Glomerular endothelial cell (primary cell): ENCODE data around the gene WBP4. TPM values are rescaled to one million over a fixed set of nuclear protein-coding genes. Genes with fewer than 3 reads are reported as not detected.
"Not testable (repeated sequence)": the region's sequence is repeated elsewhere in the genome, so short reads cannot be mapped to it uniquely, and the experiment has no call there.

ENCODE experiments used
- DNase-seq: peaks from one replicate; pipeline ENCODE4 v3.0.0-alpha.2; 2011; ENCODE audit warnings: low read depth, low spot score; ENCODE audit errors: extremely low read depth
- total RNA-seq: library from RNA; depleted of rRNA; stranded (reverse); fragments of >200 nt; gene quantifications from 2 replicates; pipeline ENCODE4 v1.2.3, GENCODE V29; 2015

Gene WBP4
- total RNA-seq, 1 donor from 2014 or later = 8.8 TPM

- DNase-seq = no peak
Measured at GRCh38 chr13:41077475-41077874, 16.2 kb downstream of the WBP4 start.

DNA sequence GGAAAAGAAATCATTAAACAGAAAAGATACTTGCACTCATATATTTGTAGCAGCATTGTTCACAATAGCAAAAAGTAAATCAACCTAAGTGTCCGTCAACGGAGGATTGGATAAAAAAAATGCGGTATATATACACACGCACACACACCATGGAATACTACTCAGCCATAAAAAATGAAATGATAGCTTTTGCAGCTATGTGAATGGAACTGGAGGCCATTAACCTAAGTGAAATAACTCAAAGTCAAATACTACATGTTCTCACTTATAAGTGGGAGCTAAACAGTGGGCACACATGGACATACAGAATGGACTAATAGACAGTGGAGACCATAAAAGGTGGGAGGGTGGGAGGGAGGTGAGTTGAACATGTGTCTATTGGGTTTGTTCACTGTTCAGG, 18.4 kb downstream of the WBP4 start:
- no peak for DNase-seq

DNA sequence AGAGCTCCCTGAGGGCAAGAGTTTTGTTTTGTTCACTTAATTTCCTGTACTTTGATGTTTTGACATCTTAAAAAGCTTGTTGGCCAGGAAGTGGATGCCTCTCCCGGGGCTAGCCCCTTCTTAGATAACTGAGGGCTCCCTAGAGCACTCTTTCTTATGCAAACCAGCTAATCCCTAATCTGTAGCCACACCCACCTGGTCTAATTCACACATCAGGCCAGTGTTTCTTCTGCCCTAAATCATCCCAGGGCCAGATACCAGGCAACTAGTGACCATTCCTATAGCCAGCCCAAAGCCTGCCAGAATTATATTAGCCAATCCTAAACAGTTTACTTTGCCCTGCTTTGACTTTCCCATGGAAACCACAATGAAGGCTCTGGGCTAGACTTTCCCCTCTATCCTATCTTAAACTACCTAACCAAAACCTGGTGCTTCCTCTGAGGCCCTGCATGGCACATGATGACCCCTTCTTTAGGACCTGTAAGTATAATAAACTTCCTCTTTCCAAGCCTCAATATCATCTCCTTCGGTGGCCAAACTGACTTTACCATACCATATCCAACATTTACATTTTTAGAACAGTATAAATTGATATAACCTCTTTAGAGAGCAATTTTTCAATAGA, 24.8 kb downstream of the WBP4 start:
- no peak for DNase-seq

- not testable (repeated sequence) for DNase-seq
Measured at GRCh38 chr13:41095681-41096080, 34.4 kb downstream of the WBP4 start.

- DNase-seq = no peak
Measured at GRCh38 chr13:41098761-41099160, 37.5 kb downstream of the WBP4 start.

- no peak for DNase-seq
Measured at GRCh38 chr13:41099986-41100385, 38.7 kb downstream of the WBP4 start.

- DNase-seq = no peak
Measured at GRCh38 chr13:41107104-41107571, 45.8 kb downstream of the WBP4 start.

DNA sequence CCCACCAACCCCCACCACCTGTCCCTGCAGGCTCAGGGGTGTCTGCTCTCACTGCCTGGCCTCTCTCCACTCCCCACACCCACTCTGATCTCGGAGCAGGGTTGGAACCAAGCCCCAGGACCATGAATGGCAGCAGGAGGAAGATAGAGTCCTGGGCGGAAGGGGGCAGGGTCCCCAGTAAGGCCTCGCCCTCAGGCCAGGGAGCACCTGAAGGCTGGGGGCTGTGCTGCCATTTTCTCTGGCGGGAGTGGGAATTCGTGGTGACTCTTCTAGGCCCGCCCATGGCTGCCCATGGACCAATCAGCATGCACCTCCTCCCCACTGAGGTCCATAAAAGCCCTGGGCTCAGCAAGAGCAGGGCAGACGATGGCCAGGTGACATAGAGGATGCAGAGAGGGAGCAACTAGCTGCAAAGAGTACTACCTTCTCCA, 46.3 kb downstream of the WBP4 start:
- no peak for DNase-seq

DNA sequence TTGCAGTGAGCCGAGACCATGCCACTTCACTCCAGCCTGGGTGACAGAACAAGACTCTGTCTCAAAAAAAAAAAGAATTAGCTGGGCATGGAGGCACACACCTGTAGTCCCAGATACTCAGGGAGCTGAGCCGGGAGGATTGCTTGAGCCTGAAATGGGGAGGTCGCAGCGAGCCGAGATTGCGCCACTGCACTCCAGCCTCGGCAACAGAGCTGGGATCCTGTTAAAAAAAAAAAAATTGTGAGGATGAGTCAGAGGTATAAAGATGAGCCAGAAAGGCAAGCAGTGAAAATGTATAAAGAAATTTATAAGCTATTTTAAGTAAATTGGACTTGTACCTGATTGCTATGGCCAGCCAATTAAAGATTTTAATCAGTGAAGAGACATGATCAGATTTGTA, 50.1 kb downstream of the WBP4 start:
- DNase-seq = no peak

GRCh38 chr13:41117869-41118268, 56.6 kb downstream of the WBP4 start:
- no peak for DNase-seq

DNA sequence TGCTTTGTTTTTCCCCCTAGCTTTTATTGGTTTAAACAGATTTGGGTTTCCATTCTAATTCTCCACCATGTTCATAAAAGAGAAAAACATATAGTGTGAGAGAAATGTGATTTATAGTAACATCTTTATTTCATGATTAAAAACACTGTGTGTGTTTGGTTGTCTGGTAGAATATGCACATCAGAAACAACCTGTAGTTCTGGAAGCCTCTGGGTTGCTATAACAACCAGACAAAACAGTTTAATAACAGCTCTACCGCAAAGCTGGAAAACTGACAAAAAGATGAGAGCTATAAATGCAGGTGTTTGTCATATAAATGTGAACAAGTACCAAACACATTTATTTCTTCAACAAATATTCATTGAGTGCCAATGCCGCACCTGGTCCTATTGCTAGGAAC, 61.5 kb downstream of the WBP4 start:
- DNase-seq = no peak

- no peak for DNase-seq
Measured at GRCh38 chr13:41127701-41128100, 66.4 kb downstream of the WBP4 start.

DNA sequence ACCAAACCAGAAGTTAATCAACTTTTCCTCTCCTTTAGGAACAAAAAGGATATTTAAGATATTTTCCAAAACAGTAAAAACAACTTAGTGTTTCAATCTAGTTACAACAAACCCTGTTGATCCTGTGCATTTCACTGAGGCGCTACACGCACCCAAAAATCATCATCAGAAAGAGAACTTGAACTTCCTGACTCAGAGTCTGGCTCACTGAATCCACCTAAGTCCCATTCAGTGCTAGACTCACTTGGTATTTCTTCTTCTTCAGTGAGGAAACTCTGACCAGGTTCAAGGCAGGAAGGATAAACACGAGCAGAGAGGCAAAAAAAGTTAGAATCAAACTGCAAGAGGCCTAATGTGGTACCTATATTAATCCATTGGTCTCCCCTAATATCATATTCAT, 69.0 kb downstream of the WBP4 start:
- no peak for DNase-seq

GRCh38 chr13:41131189-41131588, 69.9 kb downstream of the WBP4 start:
- not testable (repeated sequence) for DNase-seq

- not testable (repeated sequence) for DNase-seq
Measured at GRCh38 chr13:41131660-41132511, 70.6 kb downstream of the WBP4 start.

- DNase-seq = peak; percentile 95
Measured at GRCh38 chr13:41132512-41133152, 71.3 kb downstream of the WBP4 start, which contains the start of gene KBTBD6. KBTBD6 (minus strand) TSS chr13:41132802; CDS start chr13:41132511, 291 bp downstream.

Other genes with a start within 250 kb of the WBP4 start
- 63.6 and 65.6 TPM in 2 replicates for gene ELF1, start 42.2 kb upstream of the WBP4 start, total RNA-seq
- 5.8 and 6.2 TPM in 2 replicates for gene KBTBD6, start 71.3 kb downstream of the WBP4 start, total RNA-seq
- 3.8 and 4.6 TPM in 2 replicates for gene KBTBD7, start 133.1 kb downstream of the WBP4 start, total RNA-seq
- 6.0 and 11.7 TPM in 2 replicates for gene MTRF1, start 202.1 kb downstream of the WBP4 start, total RNA-seq
- gene NAA16, start 249.8 kb downstream of the WBP4 start, total RNA-seq = 5.7 and 7.9 TPM in 2 replicates